ENCODE data around the gene SLTM. TPM values are rescaled to one million over a fixed set of nuclear protein-coding genes. Genes with fewer than 3 reads are reported as not detected.

Gene SLTM
- total RNA-seq, 4 donors from 2014 or later: 129 to 166 (median 151) TPM

- intact Hi-C loops (cut with DNase I): loop anchor here (10.0 kb wide), 1 partner anchor 160 kb away; the partner anchor contains the start of gene MINDY2
- Histone ChIP-seq H3K4me3 (replicated peaks in 1 of 3) (no peak overlapping the region), H3K4me1 (peaks cover 20 to 23% of the 10 kb centered on the region in 2 donors), H3K36me3 (no peaks in the 10 kb centered on the region), H3K27ac (peak overlapping the region in 2 of 3 donors; percentile 97 to 99), H3K27me3 (no peaks in the 10 kb centered on the region), H3K9me3 (no peaks in the 10 kb centered on the region)
- WGBS, 2 donors: 86 to 87% methylated on average over 4 of the region's 4 CpGs
- TF ChIP-seq POLR2A (IDR thresholded peaks at IDR 0.05): no peak
- TF ChIP-seq CTCF (IDR thresholded peaks at IDR 0.05): no peak
- no peak for DNase-seq
Measured at GRCh38 chr15:58934521-58934920, 1.0 kb upstream of the SLTM start.

GRCh38 chr15:58934114-58934447 lies 602 bp upstream of the SLTM start:
- Histone ChIP-seq H3K9me3 (no peaks in the 10 kb centered on the region), H3K4me3 (replicated peaks in 1 of 3) (peak overlapping the region in 2 of 3 donors; percentile 56 to 96), H3K36me3 (peaks cover under 1 to 1% of the 10 kb centered on the region in 2 donors), H3K4me1 (peaks cover 20 to 23% of the 10 kb centered on the region in 2 donors), H3K27ac (peak overlapping the region; percentile 97 to 99 (median 98)), H3K27me3 (no peaks in the 10 kb centered on the region)
- WGBS, 2 donors: 15 to 19% methylated on average over 4 of the region's 4 CpGs
- intact Hi-C loops (cut with DNase I): loop anchor here (10.0 kb wide), 1 partner anchor 159 kb away; the partner anchor contains the start of gene MINDY2
- no peak for DNase-seq
- no peak for TF ChIP-seq POLR2A (IDR thresholded peaks at IDR 0.05)
- no peak for TF ChIP-seq CTCF (IDR thresholded peaks at IDR 0.05)

GRCh38 chr15:58932710-58933280 lies 684 bp downstream of the SLTM start:
- peak in 1 of 2 donors; percentile 49 for DNase-seq
- Histone ChIP-seq H3K27ac (peak overlapping the region; percentile 97 to 99 (median 98)), H3K36me3 (peaks cover 9 to 12% of the 10 kb centered on the region in 2 donors), H3K27me3 (no peaks in the 10 kb centered on the region), H3K4me1 (peaks cover 20 to 23% of the 10 kb centered on the region in 2 donors), H3K9me3 (no peaks in the 10 kb centered on the region), H3K4me3 (replicated peaks in 1 of 3) (peak overlapping the region; percentile 24 to 96 (median 38))
- WGBS, 2 donors: 0% methylated on average over 5 to 15 of the region's 37 CpGs
- no peak for TF ChIP-seq CTCF (IDR thresholded peaks at IDR 0.05)
- TF ChIP-seq POLR2A (IDR thresholded peaks at IDR 0.05): no peak
- intact Hi-C loops (cut with DNase I): loop anchor here (10.0 kb wide), 1 partner anchor 158 kb away; the partner anchor contains the start of gene MINDY2

GRCh38 chr15:58931987-58932588 lies 1.4 kb downstream of the SLTM start:
- Histone ChIP-seq H3K36me3 (peaks cover 12 to 15% of the 10 kb centered on the region in 2 donors), H3K4me3 (replicated peaks in 1 of 3) (peak overlapping the region in 2 of 3 donors; percentile 38 to 96), H3K27me3 (no peaks in the 10 kb centered on the region), H3K9me3 (no peaks in the 10 kb centered on the region), H3K4me1 (peaks cover 20 to 23% of the 10 kb centered on the region in 2 donors), H3K27ac (peak overlapping the region; percentile 97 to 99 (median 98))
- intact Hi-C loops (cut with DNase I): loop anchor here (10.0 kb wide), 1 partner anchor 157 kb away; the partner anchor contains the start of gene MINDY2
- TF ChIP-seq POLR2A (IDR thresholded peaks at IDR 0.05): peak in 1 of 2 donors; percentile 13
- no peak for TF ChIP-seq CTCF (IDR thresholded peaks at IDR 0.05)
- DNase-seq: peak; percentile 38 to 49
- 1 to 3% methylated on average over 6 of the region's 6 CpGs for WGBS, 2 donors
